Gastroesophageal sphincter (tissue), 3 donors: ENCODE data around the gene AHI1.

Experiments used
- CTCF ChIP-seq, 4 experiments: fragments of 200-600 bp in 2 of 4; fragments of 450-650 bp in 2 of 4; sonication (generic) in 1 of 4; IDR thresholded peaks; one replicate each; pipeline ENCODE4 v1.5.1; 2017 to 2019; ENCODE audit warnings: antibody characterized with exemption in 4 of 4, mild to moderate bottlenecking in 2 of 4, moderate library complexity in 2 of 4
- EP300 ChIP-seq: sonication (generic); formaldehyde crosslinking; IDR thresholded peaks from one replicate; pipeline ENCODE4 v1.6.1; 2017; ENCODE audit warnings: antibody characterized with exemption, mild to moderate bottlenecking
- POLR2AphosphoS5 ChIP-seq: sonication (generic); formaldehyde crosslinking; IDR thresholded peaks from one replicate; pipeline ENCODE4 v1.6.1; 2017; ENCODE audit warnings: antibody characterized with exemption

DNA sequence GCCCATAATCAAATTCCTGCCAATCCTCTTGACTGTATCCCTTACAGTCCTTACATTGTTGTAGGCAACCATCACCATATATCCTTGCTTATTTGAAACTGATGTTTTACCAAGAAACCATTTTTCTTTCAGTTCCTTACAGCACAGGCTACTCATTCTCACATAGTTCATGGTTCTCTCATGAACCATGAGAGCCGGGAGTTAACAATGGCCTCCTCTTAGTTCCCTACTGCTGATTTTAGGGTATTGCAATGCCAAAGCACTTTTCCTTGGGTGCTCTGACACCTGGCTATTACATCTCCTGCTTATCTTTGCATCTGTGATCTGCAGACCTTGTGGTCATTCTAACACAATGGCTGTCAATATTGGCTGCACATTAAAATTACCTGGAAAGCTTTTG lies 183.0 kb downstream of the AHI1 start:
- TF ChIP-seq CTCF (IDR thresholded peaks at IDR 0.05) (no peak), EP300 (no peak), POLR2AphosphoS5 (no peak)
